Gastroesophageal sphincter (tissue), 3 donors: ENCODE measurements around the gene AUTS2.

Source experiments
- CTCF ChIP-seq, 4 experiments: fragments of 200-600 bp in 2 of 4; fragments of 450-650 bp in 2 of 4; sonication (generic) in 1 of 4; IDR thresholded peaks; one replicate each; pipeline ENCODE4 v1.5.1; 2017 to 2019; ENCODE audit warnings: antibody characterized with exemption in 4 of 4, mild to moderate bottlenecking in 2 of 4, moderate library complexity in 2 of 4
- EP300 ChIP-seq: sonication (generic); formaldehyde crosslinking; IDR thresholded peaks from one replicate; pipeline ENCODE4 v1.6.1; 2017; ENCODE audit warnings: antibody characterized with exemption, mild to moderate bottlenecking

- TF ChIP-seq EP300 = no peak
- no peak for TF ChIP-seq CTCF (IDR thresholded peaks at IDR 0.05)
Observed at GRCh38 chr7:70570029-70570428, 971.8 kb downstream of the AUTS2 start.
